OCI-LY7 (cell line): ENCODE results near the gene LTBR. TPM values are rescaled to one million over a fixed set of nuclear protein-coding genes. Genes with fewer than 3 reads are reported as not detected.
A peak's percentile ranks its signal among the peaks of the same experiment; 100 is the strongest.

Experiments used
- BruUV-seq: library from RNA; stranded (reverse); fragments of 400-500 nt; replicated peaks from 2 replicates; lab custom pipeline; 2021; lab: Mats Ljungman, UMichigan
- CTCF ChIA-PET: fragments of 300-600 bp; sonication (Branson Sonifier 250); formaldehyde crosslinking; loops from one replicate; lab custom pipeline; 2022; ENCODE audit warnings: antibody characterized with exemption; ENCODE audit not compliant: unreplicated experiment; lab: Charles Lee
- POLR2A ChIA-PET: fragments of 300-600 bp; sonication (Branson Sonifier 250); formaldehyde crosslinking; loops from one replicate; lab custom pipeline; 2022; ENCODE audit warnings: antibody characterized with exemption; lab: Charles Lee
- DNase-seq: peaks from one replicate; pipeline ENCODE4 v3.0.0-alpha.2; 2015; ENCODE audit warnings: low spot score
- H2AFZ ChIP-seq: fragments of 200-600 bp; sonication (generic), shearing (Covaris generic); 2 replicates; pipeline ENCODE4 v1.6.1; 2014; ENCODE audit warnings: mild to moderate bottlenecking, antibody characterized with exemption, low read length, moderate library complexity
- H3K27ac ChIP-seq: fragments of 200-600 bp; sonication (generic); 2 replicates; pipeline ENCODE4 v1.5.1; 2014; ENCODE audit warnings: mixed run types, low read depth, mild to moderate bottlenecking, moderate library complexity, low read length, inconsistent platforms; ENCODE audit not compliant: poor library complexity, severe bottlenecking
- H3K36me3 ChIP-seq: fragments of 200-600 bp; sonication (generic); 2 replicates; pipeline ENCODE4 v1.6.1; 2014; ENCODE audit warnings: mild to moderate bottlenecking, antibody characterized with exemption, low read length, moderate library complexity, mixed read lengths; ENCODE audit not compliant: insufficient read depth
- H3K4me1 ChIP-seq: fragments of 200-600 bp; sonication (generic); 2 replicates; pipeline ENCODE4 v1.5.1; 2014; ENCODE audit warnings: mild to moderate bottlenecking, low read length; ENCODE audit not compliant: insufficient read depth, poor library complexity, severe bottlenecking
- H3K4me2 ChIP-seq: fragments of 200-600 bp; sonication (generic); 2 replicates; pipeline ENCODE4 v1.6.1; 2014; ENCODE audit warnings: mild to moderate bottlenecking, low read length
- H3K4me3 ChIP-seq: fragments of 200-600 bp; sonication (generic); 2 replicates; pipeline ENCODE4 v1.5.1; 2014; ENCODE audit warnings: mild to moderate bottlenecking, low read depth, low read length; ENCODE audit not compliant: poor library complexity, severe bottlenecking
- H3K79me2 ChIP-seq: fragments of 200-600 bp; sonication (generic); 2 replicates; pipeline ENCODE4 v1.6.1; 2016; ENCODE audit warnings: low read depth, mild to moderate bottlenecking, low read length, moderate library complexity, mixed read lengths; ENCODE audit not compliant: insufficient read depth
- H3K9me2 ChIP-seq: fragments of 200-600 bp; sonication (generic); 2 replicates; pipeline ENCODE4 v1.6.1; 2016; ENCODE audit warnings: mild to moderate bottlenecking, low read length, mixed read lengths; ENCODE audit not compliant: insufficient read depth
- H3K9me3 ChIP-seq: fragments of 200-600 bp; sonication (generic); 2 replicates; pipeline ENCODE4 v1.6.1; 2014; ENCODE audit warnings: mild to moderate bottlenecking, mixed run types, low read length, mixed read lengths
- H4K20me1 ChIP-seq: fragments of 200-600 bp; sonication (generic); 2 replicates; pipeline ENCODE4 v1.6.1; 2014; ENCODE audit warnings: mild to moderate bottlenecking, antibody characterized with exemption, low read length, moderate library complexity, mixed read lengths; ENCODE audit not compliant: insufficient read depth
- CTCF ChIP-seq: fragments of 200-600 bp; sonication (generic); conservative IDR thresholded peaks from 2 replicates; pipeline ENCODE4 v1.5.1; 2014; ENCODE audit warnings: mild to moderate bottlenecking, antibody characterized with exemption, low read length, moderate library complexity, mixed read lengths
- EZH2phosphoT487 ChIP-seq: fragments of 200-600 bp; sonication (generic); IDR thresholded peaks from 2 replicates; pipeline ENCODE4 v1.6.1; 2018; ENCODE audit warnings: low read depth, borderline replicate concordance, mild to moderate bottlenecking, mixed run types, antibody characterized with exemption, low read length, moderate library complexity, mixed read lengths
- intact Hi-C: fragments of 100-400 bp; cut with micrococcal nuclease; formaldehyde crosslinking; loops from one replicate; pipeline ENCODE4 v1.10.0; 2022; ENCODE audit not compliant: unreplicated experiment
- total RNA-seq, 2 experiments: library from RNA; depleted of rRNA in 1 of 2; stranded (reverse); fragments of >200 nt in 1 of 2; shearing (Covaris generic) in 1 of 2; gene quantifications; 2 replicates each; pipeline ENCODE4 v1.2.3, GENCODE V29; 2014 to 2022

The LTBR gene
- total RNA-seq, 2 experiments from 2014 or later: not detected

DNA sequence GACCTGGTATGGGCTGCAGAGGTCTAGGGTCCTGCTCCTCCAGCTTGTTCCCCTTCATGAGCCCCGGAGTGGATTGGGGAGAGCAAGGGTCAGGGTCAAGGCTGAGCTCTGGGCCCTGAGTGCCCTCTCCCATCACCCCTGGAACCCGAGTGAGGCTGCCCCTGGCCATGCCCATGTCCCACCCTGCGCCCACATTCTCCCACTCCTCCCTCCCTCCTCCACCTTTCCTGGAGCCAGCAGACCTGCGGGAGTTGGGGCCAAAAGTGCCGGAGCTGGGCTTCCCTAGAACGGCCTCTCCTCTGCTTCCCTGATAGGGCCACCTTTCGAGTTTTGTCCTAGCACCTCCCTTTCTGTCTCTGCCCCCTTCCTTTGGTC, 9.2 kb upstream of the LTBR start:
- Histone ChIP-seq H3K9me3 (no peaks in the 10 kb centered on the region), H2AFZ (no peak overlapping the region), H3K27ac (no peak overlapping the region), H3K9me2 (no peaks in the 10 kb centered on the region), H3K4me1 (peaks cover 10% of the 10 kb centered on the region), H3K36me3 (no peaks in the 10 kb centered on the region), H3K79me2 (no peaks in the 10 kb centered on the region), H3K4me2 (no peak overlapping the region), H4K20me1 (no peaks in the 10 kb centered on the region), H3K4me3 (no peak overlapping the region)
- BruUV-seq: no TSS peak
- TF ChIP-seq EZH2phosphoT487 (no peak), CTCF (no peak)
- POLR2A ChIA-PET: interaction anchor here (1.2 kb wide), 1 partner anchor 19 kb away, joined by 5 read pairs; no protein-coding TSS in a partner anchor
- DNase-seq: no peak
- CTCF ChIA-PET: no interaction called here
- intact Hi-C loops: no loop called here

DNA sequence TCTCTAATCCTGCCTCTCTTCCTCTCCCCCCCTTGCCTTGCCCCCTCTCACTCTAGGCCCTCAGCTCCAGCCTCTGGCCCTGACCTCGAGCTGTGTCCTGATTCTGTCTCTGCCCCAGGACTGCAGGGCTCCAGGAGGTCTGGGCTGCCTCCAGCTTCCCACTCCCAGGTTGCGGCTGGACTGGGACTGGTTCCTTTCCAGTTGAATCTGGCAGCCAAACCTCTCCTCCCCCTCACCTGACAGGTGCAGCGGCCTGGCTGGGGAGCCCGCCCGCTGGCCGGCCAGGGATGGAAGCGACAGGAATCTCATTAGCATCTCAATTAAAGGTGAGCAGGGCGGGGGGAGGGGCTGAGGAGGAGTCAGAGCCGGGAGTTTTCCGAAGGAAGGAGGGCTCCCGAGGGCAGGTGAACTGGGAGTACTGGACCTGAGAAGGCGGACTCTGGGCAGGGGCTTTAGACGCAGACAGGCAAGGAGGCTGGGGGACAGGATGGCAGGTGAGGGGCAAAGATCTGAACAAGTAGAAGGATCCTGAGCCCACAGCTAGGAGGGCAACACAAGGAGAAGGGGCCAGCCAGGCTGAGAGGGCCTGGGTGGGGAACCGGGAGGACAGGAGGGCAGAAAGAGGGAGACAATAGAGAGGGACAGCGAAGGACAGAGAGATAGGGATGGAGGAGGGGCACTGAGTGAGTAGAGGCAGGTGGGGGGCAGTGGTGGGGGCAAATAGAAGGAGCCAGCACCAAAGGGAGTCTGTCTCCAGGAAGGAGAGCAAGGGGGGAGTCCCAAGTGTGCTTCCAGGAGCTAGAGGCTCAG, 8.5 kb upstream of the LTBR start, which contains the start of gene SCNN1A:
Gene SCNN1A, minus strand, starts transcription at position 295 of the 810 bp plus-strand sequence. CDS start 780 bp downstream, outside the sequence.
- no peak within 1 kb of the TSS for H3K4me3 ChIP-seq
- intact Hi-C loops: no loop called here
- H3K4me2 ChIP-seq: no peak within 1 kb of the TSS
- no peaks in the 10 kb centered on the region for H4K20me1 ChIP-seq
- POLR2A ChIA-PET: interaction anchor here (0.6 to 1.2 kb wide), 2 partner anchors 19 to 161 kb away, joined by 3 to 5 read pairs; no protein-coding TSS in a partner anchor
- BruUV-seq: no TSS peak
- peaks cover 10% of the 10 kb centered on the region for H3K4me1 ChIP-seq
- no peak for TF ChIP-seq EZH2phosphoT487
- TF ChIP-seq CTCF: no peak
- CTCF ChIA-PET: interaction anchor here (0.6 kb wide), 2 partner anchors 348 to 679 kb away, joined by 3 read pairs; partner anchors contain the start of gene COPS7A
- H3K79me2 ChIP-seq: no peaks in the 10 kb centered on the region
- H3K9me2 ChIP-seq: no peaks in the 10 kb centered on the region
- H3K9me3 ChIP-seq: no peaks in the 10 kb centered on the region
- no peak for DNase-seq
- H3K27ac ChIP-seq: no peak within 1 kb of the TSS
- H2AFZ ChIP-seq: peak within 1 kb of the TSS; percentile 75; the same call in 1 of the 2 replicates
- H3K36me3 ChIP-seq: no peaks in the 10 kb centered on the region
